HepG2 (cell line): Measurements from ENCODE around the gene PTPRM. TPM values are rescaled to one million over a fixed set of nuclear protein-coding genes. Genes with fewer than 3 reads are reported as not detected.

ENCODE experiments used
- ATAC-seq: fragments of 200-7000 bp; cut with Tn5 transposase; 3 replicates; pipeline ENCODE4 v1.9.1; 2020; ENCODE audit warnings: mild to moderate bottlenecking, moderate library complexity
- BruUV-seq: library from RNA; stranded (reverse); fragments of 400-500 nt; replicated peaks from 2 replicates; lab custom pipeline; 2021; lab: Mats Ljungman, UMichigan
- CTCF ChIA-PET: fragments of 300-600 bp; formaldehyde crosslinking; extraction: SDS; loops from one replicate; lab custom pipeline; 2021; ENCODE audit warnings: low total read pairs, inconsistent platforms, low intra/inter-chr PET ratio; lab: Yijun Ruan, JAX
- POLR2A ChIA-PET: fragments of 350-600 bp; sonication (Branson Sonifier 250); formaldehyde crosslinking; loops from one replicate; lab custom pipeline; 2020; ENCODE audit warnings: antibody characterized with exemption, inconsistent platforms; lab: Yijun Ruan, JAX
- DNase-seq: peaks from one replicate; pipeline ENCODE4 v3.0.0-alpha.2; 2015; ENCODE audit warnings: low spot score
- FAIRE-seq: peaks from 3 replicates; lab custom pipeline; 2011; peaks lifted over from hg19 to GRCh38; lab: Jason Lieb, UNC
- H2AFZ ChIP-seq: one replicate; pipeline ENCODE4 v1.6.1; 2011; ENCODE audit warnings: low read length, inconsistent platforms
- H3K27ac ChIP-seq: fragments of 300-600 bp; 3 replicates; pipeline ENCODE4 v1.8.0; 2011; ENCODE audit warnings: mixed run types, mild to moderate bottlenecking, mixed read lengths, low read length, inconsistent platforms; ENCODE audit not compliant: insufficient read depth; ENCODE audit errors: extremely low read length
- H3K27me3 ChIP-seq, 2 experiments: fragments of 200-600 bp in 1 of 2; 2 replicates in 1 of 2; 3 replicates in 1 of 2; pipeline versions ENCODE4 v1.6.0 to v1.8.0; 2011; ENCODE audit warnings: low read length in 2 of 2, mild to moderate bottlenecking in 2 of 2, moderate library complexity in 2 of 2, inconsistent platforms in 1 of 2; ENCODE audit not compliant: insufficient read depth in 2 of 2, control insufficient read depth in 1 of 2
- H3K36me3 ChIP-seq, 2 experiments: fragments of 200-600 bp in 1 of 2; replicated peaks in 1 of 2; 2 replicates in 1 of 2; 3 replicates in 1 of 2; pipeline versions ENCODE4 v1.5.1 to v1.8.0; 2011; ENCODE audit warnings: low read length in 2 of 2, inconsistent platforms in 1 of 2; ENCODE audit not compliant: insufficient read depth in 2 of 2, control insufficient read depth in 1 of 2
- H3K4me1 ChIP-seq: 2 replicates; pipeline ENCODE4 v1.5.1; 2012; ENCODE audit warnings: low read length, inconsistent platforms; ENCODE audit not compliant: insufficient read depth
- H3K4me2 ChIP-seq: 2 replicates; pipeline ENCODE4 v1.6.0; 2011; ENCODE audit warnings: low read depth, low read length, inconsistent platforms
- H3K4me3 ChIP-seq, 3 experiments: fragments of 200-600 bp in 1 of 3; sonication (generic), shearing (Covaris generic) in 1 of 3; replicated peaks in 1 of 3; 2 replicates each; pipeline ENCODE4 v1.5.1; 2011 to 2016; ENCODE audit warnings: low read length in 3 of 3, inconsistent platforms in 2 of 3, low read depth in 2 of 3, mild to moderate bottlenecking in 2 of 3, control low read depth in 1 of 3, mixed read lengths in 1 of 3; ENCODE audit not compliant: insufficient read depth in 1 of 3
- H3K79me2 ChIP-seq: one replicate; pipeline ENCODE4 v1.6.1; 2011; ENCODE audit warnings: low read length, inconsistent platforms; ENCODE audit not compliant: insufficient read depth
- H3K9ac ChIP-seq: 2 replicates; pipeline ENCODE4 v1.6.0; 2011; ENCODE audit warnings: mild to moderate bottlenecking, low read depth, low read length, inconsistent platforms; ENCODE audit not compliant: insufficient read depth
- H3K9me3 ChIP-seq: 2 replicates; pipeline ENCODE4 v1.5.1; 2012; ENCODE audit warnings: mild to moderate bottlenecking, low read length
- H4K20me1 ChIP-seq: 2 replicates; pipeline ENCODE4 v1.6.0; 2011; ENCODE audit warnings: inconsistent platforms, mild to moderate bottlenecking, low read length, moderate library complexity; ENCODE audit not compliant: insufficient read depth
- ATF2 ChIP-seq: sonication (generic); formaldehyde crosslinking; IDR thresholded peaks from 2 replicates; pipeline ENCODE4 v1.4.0; 2020; ENCODE audit warnings: missing genetic modification reagents
- ATF3 ChIP-seq: sonication (generic); formaldehyde crosslinking; IDR thresholded peaks from 2 replicates; pipeline ENCODE4 v1.4.0; 2020; ENCODE audit warnings: missing genetic modification reagents
- CBX2 ChIP-seq, 2 experiments: fragments of 200-600 bp in 1 of 2; sonication (generic); formaldehyde crosslinking in 1 of 2; IDR thresholded peaks; 2 replicates each; pipeline versions ENCODE4 v1.7.0 to v1.8.1; 2018 to 2022; ENCODE audit warnings: low read depth in 2 of 2, low read length in 1 of 2, mild to moderate bottlenecking in 1 of 2, missing genetic modification reagents in 1 of 2
- GLI4 ChIP-seq: sonication (generic); formaldehyde crosslinking; IDR thresholded peaks from 2 replicates; pipeline ENCODE4 v1.5.1; 2020; ENCODE audit warnings: missing genetic modification reagents, mild to moderate bottlenecking, moderate library complexity, borderline replicate concordance
- TBX2 ChIP-seq: sonication (generic); formaldehyde crosslinking; IDR thresholded peaks from 2 replicates; pipeline ENCODE4 v1.5.0; 2020; ENCODE audit warnings: missing genetic modification reagents, mild to moderate bottlenecking, borderline replicate concordance
- WGBS: methylation state at CpG from one replicate; pipeline ENCODE4 v1.1.6; 2017; ENCODE audit warnings: low lambda C conversion rate; 5-methylcytosine and 5-hydroxymethylcytosine counted together
- in situ Hi-C: cut with HindIII; loops from 2 replicates; pipeline ENCODE4 v1.10.0; 2017; ENCODE audit warnings: low pct_unique_long_range_greater_than_20kb; ENCODE audit not compliant: extremely low pct_ligation_motif_present
- intact Hi-C: fragments of 100-400 bp; cut with micrococcal nuclease; formaldehyde crosslinking; loops from one replicate; pipeline ENCODE4 v1.10.0; 2022; ENCODE audit not compliant: unreplicated experiment
- polyA plus RNA-seq, 8 experiments: library from polyadenylated mRNA; depleted of rRNA in 3 of 8; stranded (reverse) in 7 of 8; unstranded in 1 of 8; fragments of >200 nt; fragmentation: Illumina TruSeq in 4 of 8; extraction: Trizol in 4 of 8; gene quantifications; 2 replicates each; pipeline versions ENCODE4 v1.2.1 to v1.2.3, GENCODE V29; 2011 to 2016; ENCODE audit warnings: low read depth in 4 of 8, missing spikeins in 1 of 8, mixed read lengths in 1 of 8; ENCODE audit not compliant: insufficient read depth in 1 of 8
- total RNA-seq, 5 experiments: library from RNA; depleted of rRNA; stranded (reverse); fragments of >200 nt; fragmentation: Illumina TruSeq; extraction: Trizol; gene quantifications; 2 replicates each; pipeline ENCODE4 v1.2.3, GENCODE V29; 2016; ENCODE audit warnings: low read depth in 1 of 5

PTPRM gene
- total and polyA plus RNA-seq, 2 of the 13 experiments (the other 11 are each of a cell fraction or from before 2014, with no cell fraction given): 12.6 to 108 TPM

- Histone ChIP-seq H3K9ac (peak overlapping the region; percentile 74), H3K9me3 (no peaks in the 10 kb centered on the region), H3K27ac (peak overlapping the region; percentile 84), H2AFZ (peak overlapping the region; percentile 33), H3K27me3 (no peaks in the 10 kb centered on the region), H3K4me2 (peak overlapping the region; percentile 93), H3K36me3 (no peaks in the 10 kb centered on the region), H3K4me1 (peaks cover 96% of the 10 kb centered on the region), H4K20me1 (no peaks in the 10 kb centered on the region), H3K79me2 (peaks cover 8% of the 10 kb centered on the region), H3K4me3 (peak overlapping the region; percentile 52 to 69 (median 52))
- ChIA-PET POLR2A (interaction anchor here (0.6 to 1.9 kb wide), 6 partner anchors 20 to 587 kb away, joined by 3 to 5 read pairs (median 4); partner anchors contain the start of gene PTPRM), CTCF (no interaction called here)
- TF ChIP-seq ATF2 (no peak), GLI4 (0 out of 2 replicates have a peak, but pooled peaks have one; percentile 74), TBX2 (CRISPR knock-in tag) (peak; percentile 3; the same call in 1 of the 2 replicates), CBX2 (IDR thresholded peaks at IDR 0.05; ENCODE audit: low read depth, low read length) (no peak), CBX2 (CRISPR knock-in tag; IDR thresholded peaks at IDR 0.05; ENCODE audit: low read depth) (no peak), ATF3 (CRISPR knock-in tag) (0 out of 2 replicates have a peak, but pooled peaks have one; percentile 7)
- intact Hi-C loops: loop anchor here (2.0 to 10.0 kb wide), 3 partner anchors 59 to 482 kb away; no protein-coding TSS in a partner anchor
- in situ Hi-C loops: no loop called here
- DNase-seq (peak; percentile 23), FAIRE-seq (no peak), ATAC-seq (peak; percentile 4; the same call in 2 of the 3 replicates)
- BruUV-seq: TSS peak; percentile 88
- 3% methylated on average over 1 of the region's 1 CpG for WGBS
Observed at GRCh38 chr18:7754258-7754657, 187.1 kb downstream of the PTPRM start.
